Inferior parietal cortex (tissue), 1 donor: Measurements from ENCODE around the gene TYRP1.

Source experiments
- DNase-seq: peaks from one replicate; pipeline ENCODE4 v3.0.0-alpha.2; 2016; ENCODE audit errors: extremely low spot score

TYRP1 gene

GRCh38 chr9:12735665-12736064 lies 42.5 kb downstream of the TYRP1 start:
- DNase-seq = no peak

DNA sequence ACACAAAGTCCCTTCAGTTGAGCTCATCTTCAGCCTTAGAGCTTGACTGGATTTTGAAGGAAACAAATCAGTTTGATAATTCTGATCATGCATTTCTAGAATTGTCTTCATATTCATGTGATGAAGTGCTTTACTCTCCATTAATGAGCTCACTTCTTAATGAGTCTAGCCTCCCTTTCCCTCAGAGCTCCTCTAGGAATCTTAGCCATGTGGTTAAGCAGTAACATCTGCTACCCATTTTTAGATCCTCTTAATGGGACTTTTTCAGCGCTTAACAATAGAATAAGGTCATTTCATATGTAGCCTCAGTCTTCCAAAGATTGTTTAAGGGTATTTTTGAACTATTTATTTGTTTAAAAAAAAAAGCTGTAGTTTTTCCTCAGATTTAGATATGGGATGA lies 44.7 kb downstream of the TYRP1 start:
- no peak for DNase-seq

DNA sequence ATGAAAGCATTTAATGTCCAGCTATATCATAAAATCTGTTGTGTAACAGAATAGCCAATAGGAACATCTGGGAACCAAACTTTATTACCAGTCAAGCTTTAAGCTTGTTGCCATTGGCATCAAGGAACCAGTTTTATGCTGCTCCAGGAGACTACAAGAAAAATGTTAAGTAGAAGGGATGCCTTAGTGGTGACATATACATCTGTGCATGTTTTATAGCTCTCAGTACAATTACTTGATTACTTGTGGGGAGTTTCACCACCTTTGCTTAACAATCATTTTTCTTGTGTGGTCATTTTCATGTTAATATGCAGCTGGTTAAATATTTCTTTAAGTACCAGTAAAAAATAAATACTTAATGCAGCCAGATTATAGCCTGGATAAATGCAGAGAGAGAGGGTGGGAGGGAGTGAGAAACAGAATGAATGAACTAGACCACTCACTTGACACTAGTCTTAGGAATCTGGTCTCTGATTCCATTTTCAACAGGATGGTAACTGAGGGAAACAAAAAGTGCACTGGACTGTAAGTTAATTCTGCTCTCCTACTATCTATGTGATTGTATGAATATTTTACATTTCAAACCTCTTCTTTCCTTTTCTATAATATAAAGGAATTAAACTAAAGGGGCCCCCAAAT lies 45.9 kb downstream of the TYRP1 start:
- no peak for DNase-seq

DNA sequence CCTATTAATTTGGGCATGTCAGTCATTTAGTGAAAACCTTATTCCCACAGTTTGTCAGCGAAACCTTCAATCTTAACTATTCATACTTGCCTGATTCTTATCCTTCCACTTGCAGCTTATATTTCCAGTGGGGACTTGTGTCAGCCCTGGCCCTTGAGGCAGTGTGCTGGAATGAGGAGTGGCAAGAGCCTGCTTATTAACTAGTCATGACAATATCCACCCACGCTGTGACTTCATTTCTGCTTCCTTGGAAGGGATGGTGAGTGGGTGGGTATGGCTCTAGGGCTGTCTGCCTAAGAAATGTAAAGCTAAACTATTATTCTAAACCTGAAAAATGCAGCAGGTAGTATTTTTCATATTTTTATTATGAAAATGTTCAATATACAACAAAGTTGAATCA lies 47.7 kb downstream of the TYRP1 start:
- DNase-seq = no peak

- DNase-seq = no peak
Observed at GRCh38 chr9:12748016-12748415, 54.8 kb downstream of the TYRP1 start.

DNA sequence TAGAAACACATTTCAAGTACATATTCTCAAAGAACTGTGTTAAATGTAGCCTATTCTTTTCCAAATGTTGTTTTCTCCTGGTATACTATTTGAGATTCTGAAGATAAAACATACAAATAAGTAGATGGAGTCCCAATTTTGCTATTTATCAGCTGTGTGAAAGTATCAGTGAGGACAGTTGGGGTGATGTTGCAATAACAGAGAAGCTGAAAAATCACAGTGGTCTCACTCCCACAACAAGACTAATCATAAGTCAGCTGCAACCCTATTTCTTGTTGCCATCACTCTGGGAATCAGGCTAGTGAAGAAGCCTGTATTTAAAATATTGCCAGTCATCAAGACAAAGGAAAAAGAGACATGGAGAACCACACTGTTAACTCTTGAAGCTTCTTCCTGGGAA lies 55.8 kb downstream of the TYRP1 start:
- DNase-seq = no peak

- DNase-seq = no peak
Observed at GRCh38 chr9:12753931-12754330, 60.7 kb downstream of the TYRP1 start.

- DNase-seq = no peak
Observed at GRCh38 chr9:12759761-12760160, 66.6 kb downstream of the TYRP1 start.
